ENCODE results near the gene NEIL3. TPM values are rescaled to one million over a fixed set of nuclear protein-coding genes. Genes with fewer than 3 reads are reported as not detected.

NEIL3 gene
- total and polyA plus RNA-seq, 2 of the 8 experiments (the other 6 are each of a cell fraction or from before 2014, with no cell fraction given) = 5.5 to 11.0 TPM

DNA sequence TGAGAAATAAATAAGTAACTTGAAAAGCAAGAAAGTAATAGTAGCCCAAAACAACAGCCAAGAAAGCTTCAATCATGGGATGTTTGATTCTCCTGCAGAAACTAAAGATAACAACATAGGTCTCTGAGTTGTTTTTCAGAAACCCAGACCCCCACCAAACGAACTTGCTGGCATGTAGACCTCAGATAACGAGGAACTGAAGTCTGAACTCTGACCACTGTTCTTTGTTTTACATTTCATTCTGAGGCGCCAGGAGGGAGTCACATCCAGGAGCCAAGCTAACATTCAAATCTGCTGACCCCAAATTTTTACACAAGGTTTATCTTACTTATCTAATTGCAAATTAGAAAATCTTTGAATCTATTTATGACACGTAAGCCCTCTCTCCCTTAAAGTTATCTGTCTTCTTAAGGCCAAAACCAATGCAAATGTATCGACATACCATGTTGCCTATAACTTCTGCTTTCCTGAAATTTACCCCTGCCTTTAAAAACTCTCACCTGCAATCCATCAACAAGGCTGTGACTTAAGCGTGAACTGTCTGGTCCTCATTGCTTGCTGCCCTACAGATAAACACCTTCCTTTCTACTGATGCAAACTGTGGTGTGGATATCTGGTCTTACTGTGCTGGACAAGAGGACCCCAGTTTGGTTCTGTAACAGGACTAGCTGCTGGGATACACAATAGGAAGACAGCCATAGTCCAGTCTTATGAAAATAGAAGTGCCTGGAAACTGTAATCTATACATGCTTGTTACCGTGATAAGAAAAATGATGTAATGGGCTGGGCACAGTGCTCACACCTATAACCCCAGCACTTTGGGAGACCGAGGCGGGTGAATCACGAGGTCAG lies 37.5 kb upstream of the NEIL3 start (continued):
- TF ChIP-seq, protein P1, sequence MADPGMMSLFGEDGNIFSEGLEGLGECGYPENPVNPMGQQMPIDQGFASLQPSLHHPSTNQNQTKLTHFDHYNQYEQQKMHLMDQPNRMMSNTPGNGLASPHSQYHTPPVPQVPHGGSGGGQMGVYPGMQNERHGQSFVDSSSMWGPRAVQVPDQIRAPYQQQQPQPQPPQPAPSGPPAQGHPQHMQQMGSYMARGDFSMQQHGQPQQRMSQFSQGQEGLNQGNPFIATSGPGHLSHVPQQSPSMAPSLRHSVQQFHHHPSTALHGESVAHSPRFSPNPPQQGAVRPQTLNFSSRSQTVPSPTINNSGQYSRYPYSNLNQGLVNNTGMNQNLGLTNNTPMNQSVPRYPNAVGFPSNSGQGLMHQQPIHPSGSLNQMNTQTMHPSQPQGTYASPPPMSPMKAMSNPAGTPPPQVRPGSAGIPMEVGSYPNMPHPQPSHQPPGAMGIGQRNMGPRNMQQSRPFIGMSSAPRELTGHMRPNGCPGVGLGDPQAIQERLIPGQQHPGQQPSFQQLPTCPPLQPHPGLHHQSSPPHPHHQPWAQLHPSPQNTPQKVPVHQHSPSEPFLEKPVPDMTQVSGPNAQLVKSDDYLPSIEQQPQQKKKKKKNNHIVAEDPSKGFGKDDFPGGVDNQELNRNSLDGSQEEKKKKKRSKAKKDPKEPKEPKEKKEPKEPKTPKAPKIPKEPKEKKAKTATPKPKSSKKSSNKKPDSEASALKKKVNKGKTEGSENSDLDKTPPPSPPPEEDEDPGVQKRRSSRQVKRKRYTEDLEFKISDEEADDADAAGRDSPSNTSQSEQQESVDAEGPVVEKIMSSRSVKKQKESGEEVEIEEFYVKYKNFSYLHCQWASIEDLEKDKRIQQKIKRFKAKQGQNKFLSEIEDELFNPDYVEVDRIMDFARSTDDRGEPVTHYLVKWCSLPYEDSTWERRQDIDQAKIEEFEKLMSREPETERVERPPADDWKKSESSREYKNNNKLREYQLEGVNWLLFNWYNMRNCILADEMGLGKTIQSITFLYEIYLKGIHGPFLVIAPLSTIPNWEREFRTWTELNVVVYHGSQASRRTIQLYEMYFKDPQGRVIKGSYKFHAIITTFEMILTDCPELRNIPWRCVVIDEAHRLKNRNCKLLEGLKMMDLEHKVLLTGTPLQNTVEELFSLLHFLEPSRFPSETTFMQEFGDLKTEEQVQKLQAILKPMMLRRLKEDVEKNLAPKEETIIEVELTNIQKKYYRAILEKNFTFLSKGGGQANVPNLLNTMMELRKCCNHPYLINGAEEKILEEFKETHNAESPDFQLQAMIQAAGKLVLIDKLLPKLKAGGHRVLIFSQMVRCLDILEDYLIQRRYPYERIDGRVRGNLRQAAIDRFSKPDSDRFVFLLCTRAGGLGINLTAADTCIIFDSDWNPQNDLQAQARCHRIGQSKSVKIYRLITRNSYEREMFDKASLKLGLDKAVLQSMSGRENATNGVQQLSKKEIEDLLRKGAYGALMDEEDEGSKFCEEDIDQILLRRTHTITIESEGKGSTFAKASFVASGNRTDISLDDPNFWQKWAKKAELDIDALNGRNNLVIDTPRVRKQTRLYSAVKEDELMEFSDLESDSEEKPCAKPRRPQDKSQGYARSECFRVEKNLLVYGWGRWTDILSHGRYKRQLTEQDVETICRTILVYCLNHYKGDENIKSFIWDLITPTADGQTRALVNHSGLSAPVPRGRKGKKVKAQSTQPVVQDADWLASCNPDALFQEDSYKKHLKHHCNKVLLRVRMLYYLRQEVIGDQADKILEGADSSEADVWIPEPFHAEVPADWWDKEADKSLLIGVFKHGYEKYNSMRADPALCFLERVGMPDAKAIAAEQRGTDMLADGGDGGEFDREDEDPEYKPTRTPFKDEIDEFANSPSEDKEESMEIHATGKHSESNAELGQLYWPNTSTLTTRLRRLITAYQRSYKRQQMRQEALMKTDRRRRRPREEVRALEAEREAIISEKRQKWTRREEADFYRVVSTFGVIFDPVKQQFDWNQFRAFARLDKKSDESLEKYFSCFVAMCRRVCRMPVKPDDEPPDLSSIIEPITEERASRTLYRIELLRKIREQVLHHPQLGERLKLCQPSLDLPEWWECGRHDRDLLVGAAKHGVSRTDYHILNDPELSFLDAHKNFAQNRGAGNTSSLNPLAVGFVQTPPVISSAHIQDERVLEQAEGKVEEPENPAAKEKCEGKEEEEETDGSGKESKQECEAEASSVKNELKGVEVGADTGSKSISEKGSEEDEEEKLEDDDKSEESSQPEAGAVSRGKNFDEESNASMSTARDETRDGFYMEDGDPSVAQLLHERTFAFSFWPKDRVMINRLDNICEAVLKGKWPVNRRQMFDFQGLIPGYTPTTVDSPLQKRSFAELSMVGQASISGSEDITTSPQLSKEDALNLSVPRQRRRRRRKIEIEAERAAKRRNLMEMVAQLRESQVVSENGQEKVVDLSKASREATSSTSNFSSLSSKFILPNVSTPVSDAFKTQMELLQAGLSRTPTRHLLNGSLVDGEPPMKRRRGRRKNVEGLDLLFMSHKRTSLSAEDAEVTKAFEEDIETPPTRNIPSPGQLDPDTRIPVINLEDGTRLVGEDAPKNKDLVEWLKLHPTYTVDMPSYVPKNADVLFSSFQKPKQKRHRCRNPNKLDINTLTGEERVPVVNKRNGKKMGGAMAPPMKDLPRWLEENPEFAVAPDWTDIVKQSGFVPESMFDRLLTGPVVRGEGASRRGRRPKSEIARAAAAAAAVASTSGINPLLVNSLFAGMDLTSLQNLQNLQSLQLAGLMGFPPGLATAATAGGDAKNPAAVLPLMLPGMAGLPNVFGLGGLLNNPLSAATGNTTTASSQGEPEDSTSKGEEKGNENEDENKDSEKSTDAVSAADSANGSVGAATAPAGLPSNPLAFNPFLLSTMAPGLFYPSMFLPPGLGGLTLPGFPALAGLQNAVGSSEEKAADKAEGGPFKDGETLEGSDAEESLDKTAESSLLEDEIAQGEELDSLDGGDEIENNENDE (IDR thresholded peaks at IDR 0.05; ENCODE audit: insufficient replicate concordance, low read length) = no peak
- TF ChIP-seq BACH1 (IDR thresholded peaks at IDR 0.05; ENCODE audit: low read length) = no peak
- no peak for TF ChIP-seq GABPA (IDR thresholded peaks at IDR 0.05; ENCODE audit: borderline replicate concordance, insufficient read depth, low read length)
- no peak for TF ChIP-seq SP2 (IDR thresholded peaks at IDR 0.05; ENCODE audit: low read length)
- no peak for TF ChIP-seq HDAC2 (IDR thresholded peaks at IDR 0.05; ENCODE audit: borderline replicate concordance in 1 of 2, low read depth in 2 of 2, low read length in 2 of 2)
- TF ChIP-seq TEAD4 (IDR thresholded peaks at IDR 0.05; ENCODE audit: low read depth, low read length) = no peak
- TF ChIP-seq NRF1 (IDR thresholded peaks at IDR 0.05; ENCODE audit: low read depth, low read length) = no peak
- TF ChIP-seq ASH2L (IDR thresholded peaks at IDR 0.05; ENCODE audit: low read length) = no peak

Measured in H1 (cell line).